PC-3 (cell line): ENCODE results near the gene DSCAM. TPM values are rescaled to one million over a fixed set of nuclear protein-coding genes. Genes with fewer than 3 reads are reported as not detected.

ENCODE experiments used
- ATAC-seq: fragments of 200-7000 bp; cut with Tn5 transposase; 2 replicates; pipeline ENCODE4 v1.9.1; 2020; ENCODE audit warnings: mild to moderate bottlenecking, moderate library complexity
- BruUV-seq: library from RNA; stranded (reverse); fragments of 400-500 nt; replicated peaks from 2 replicates; lab custom pipeline; 2021; lab: Mats Ljungman, UMichigan
- CTCF ChIA-PET: fragments of 300-600 bp; sonication (Branson Sonifier 250); formaldehyde crosslinking; loops from one replicate; lab custom pipeline; 2022; ENCODE audit warnings: antibody characterized with exemption; lab: Charles Lee
- POLR2A ChIA-PET: fragments of 300-600 bp; sonication (Branson Sonifier 250); formaldehyde crosslinking; loops from one replicate; lab custom pipeline; 2022; ENCODE audit warnings: antibody characterized with exemption; ENCODE audit not compliant: unreplicated experiment; lab: Charles Lee
- DNase-seq: peaks from one replicate; pipeline ENCODE4 v3.0.0-alpha.2; 2015
- H2AFZ ChIP-seq: fragments of 300-600 bp; sonication (generic); 2 replicates; pipeline ENCODE4 v1.6.0; 2016; ENCODE audit warnings: antibody characterized with exemption, low read length
- H3F3A ChIP-seq: fragments of 300-600 bp; sonication (generic); one replicate; pipeline ENCODE4 v1.6.0; 2017; ENCODE audit warnings: antibody characterized with exemption, low read length, control low read depth, mild to moderate bottlenecking; ENCODE audit not compliant: unreplicated experiment
- H3K27ac ChIP-seq: fragments of 300-600 bp; sonication (generic); 2 replicates; pipeline ENCODE4 v1.5.1; 2016; ENCODE audit warnings: mild to moderate bottlenecking, low read length
- H3K27me3 ChIP-seq: fragments of 300-600 bp; sonication (generic); 2 replicates; pipeline ENCODE4 v1.6.1; 2016; ENCODE audit warnings: low read length, mixed read lengths
- H3K36me3 ChIP-seq: fragments of 300-600 bp; sonication (generic); 2 replicates; pipeline ENCODE4 v1.6.1; 2016; ENCODE audit warnings: low read depth, mixed run types, low read length, mixed read lengths
- H3K4me1 ChIP-seq: fragments of 300-600 bp; sonication (generic); 2 replicates; pipeline ENCODE4 v1.5.1; 2016; ENCODE audit warnings: low read length; ENCODE audit not compliant: insufficient read depth
- H3K4me2 ChIP-seq: fragments of 300-600 bp; sonication (generic); 2 replicates; pipeline ENCODE4 v1.6.0; 2016; ENCODE audit warnings: low read length
- H3K4me3 ChIP-seq: fragments of 300-600 bp; sonication (generic); 2 replicates; pipeline ENCODE4 v1.5.1; 2016; ENCODE audit warnings: mild to moderate bottlenecking, low read length, mixed read lengths
- H3K79me2 ChIP-seq: fragments of 300-600 bp; sonication (generic); 2 replicates; pipeline ENCODE4 v1.6.1; 2017; ENCODE audit warnings: low read length, mixed read lengths
- H3K9ac ChIP-seq: fragments of 300-600 bp; sonication (generic); 2 replicates; pipeline ENCODE4 v1.6.0; 2016; ENCODE audit warnings: mild to moderate bottlenecking, low read length
- H3K9me2 ChIP-seq: fragments of 300-600 bp; sonication (generic); replicated peaks from 2 replicates; pipeline ENCODE4 v1.6.1; 2016; ENCODE audit warnings: mixed run types, low read length, mixed read lengths
- H3K9me3 ChIP-seq: fragments of 300-600 bp; sonication (generic); 2 replicates; pipeline ENCODE4 v1.6.1; 2016; ENCODE audit warnings: low read length, mixed read lengths
- H4K20me1 ChIP-seq: fragments of 300-600 bp; sonication (generic); 2 replicates; pipeline ENCODE4 v1.6.1; 2016; ENCODE audit warnings: low read length, mixed read lengths
- EZH2 ChIP-seq: fragments of 300-600 bp; sonication (generic); IDR thresholded peaks from one replicate; pipeline ENCODE4 v1.6.1; 2017; ENCODE audit warnings: antibody characterized with exemption, mild to moderate bottlenecking, low read length; ENCODE audit not compliant: unreplicated experiment
- EZH2phosphoT487 ChIP-seq: fragments of 300-600 bp; sonication (generic); IDR thresholded peaks from 2 replicates; pipeline ENCODE4 v1.6.1; 2018; ENCODE audit warnings: mild to moderate bottlenecking, antibody characterized with exemption, low read length, borderline replicate concordance
- intact Hi-C: fragments of 100-400 bp; cut with micrococcal nuclease; formaldehyde crosslinking; loops from 2 replicates; pipeline ENCODE4 v1.9.0; 2023
- total RNA-seq: library from RNA; depleted of rRNA; stranded (reverse); fragments of >200 nt; gene quantifications from 2 replicates; pipeline ENCODE4 v1.2.3, GENCODE V29; 2014
- TF ChIP-seq, protein P1 (sequence below): fragments of 300-600 bp; sonication (generic); conservative IDR thresholded peaks from 2 replicates; pipeline ENCODE4 v1.5.1; 2017; ENCODE audit warnings: antibody characterized with exemption, low read depth, mild to moderate bottlenecking, low read length

Gene DSCAM
- total RNA-seq, 1 experiment from 2014 or later = not detected

DNA sequence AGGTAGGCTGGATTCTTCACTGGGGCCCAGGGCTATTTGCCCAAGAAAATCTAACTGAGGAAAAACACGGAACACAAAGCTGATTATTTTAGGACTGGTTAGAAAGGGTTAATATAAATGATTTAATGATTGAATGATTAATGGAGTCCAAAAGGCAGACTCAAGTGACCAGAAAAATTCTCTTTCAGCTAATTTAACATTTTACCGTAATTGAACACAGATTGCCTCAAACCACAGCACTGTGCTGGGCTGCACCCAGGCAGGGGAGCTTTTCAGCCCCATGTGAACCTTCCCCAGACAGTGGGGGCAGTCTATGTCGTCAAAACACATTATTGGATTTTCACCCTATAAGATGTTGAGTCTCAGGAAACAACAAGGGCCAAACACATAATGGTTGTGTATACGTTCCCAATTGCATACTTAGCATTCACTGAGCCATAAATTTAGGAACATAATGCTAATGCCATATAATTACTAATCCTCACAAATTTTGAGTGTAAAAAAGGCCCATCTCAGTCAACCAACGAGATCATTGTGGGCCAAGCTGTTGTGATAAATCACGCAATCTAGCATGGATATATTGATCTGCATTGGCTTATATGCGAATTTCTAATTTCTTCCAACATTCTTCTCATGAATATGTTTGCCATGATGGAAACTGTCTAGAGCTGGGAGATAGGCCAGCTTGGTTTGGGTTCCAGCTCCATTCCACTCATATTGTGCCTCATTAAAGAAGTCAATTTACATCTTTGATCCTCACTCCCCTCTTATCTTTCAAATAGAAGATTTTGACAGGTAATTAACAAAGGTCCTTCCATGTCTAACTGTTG lies 27.7 kb downstream of the DSCAM start:
- DNase-seq (no peak), ATAC-seq (no peak)
- no peak for TF ChIP-seq EZH2phosphoT487
- TF ChIP-seq EZH2 = no peak
- TF ChIP-seq, protein P1, sequence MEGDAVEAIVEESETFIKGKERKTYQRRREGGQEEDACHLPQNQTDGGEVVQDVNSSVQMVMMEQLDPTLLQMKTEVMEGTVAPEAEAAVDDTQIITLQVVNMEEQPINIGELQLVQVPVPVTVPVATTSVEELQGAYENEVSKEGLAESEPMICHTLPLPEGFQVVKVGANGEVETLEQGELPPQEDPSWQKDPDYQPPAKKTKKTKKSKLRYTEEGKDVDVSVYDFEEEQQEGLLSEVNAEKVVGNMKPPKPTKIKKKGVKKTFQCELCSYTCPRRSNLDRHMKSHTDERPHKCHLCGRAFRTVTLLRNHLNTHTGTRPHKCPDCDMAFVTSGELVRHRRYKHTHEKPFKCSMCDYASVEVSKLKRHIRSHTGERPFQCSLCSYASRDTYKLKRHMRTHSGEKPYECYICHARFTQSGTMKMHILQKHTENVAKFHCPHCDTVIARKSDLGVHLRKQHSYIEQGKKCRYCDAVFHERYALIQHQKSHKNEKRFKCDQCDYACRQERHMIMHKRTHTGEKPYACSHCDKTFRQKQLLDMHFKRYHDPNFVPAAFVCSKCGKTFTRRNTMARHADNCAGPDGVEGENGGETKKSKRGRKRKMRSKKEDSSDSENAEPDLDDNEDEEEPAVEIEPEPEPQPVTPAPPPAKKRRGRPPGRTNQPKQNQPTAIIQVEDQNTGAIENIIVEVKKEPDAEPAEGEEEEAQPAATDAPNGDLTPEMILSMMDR = no peak
- Histone ChIP-seq H3K4me1 (no peaks in the 10 kb centered on the region), H3F3A (no peaks in the 10 kb centered on the region), H2AFZ (no peak overlapping the region), H4K20me1 (no peaks in the 10 kb centered on the region), H3K9me2 (no peaks in the 10 kb centered on the region), H3K36me3 (no peaks in the 10 kb centered on the region), H3K27ac (no peak overlapping the region), H3K9ac (no peak overlapping the region), H3K9me3 (peaks cover 9% of the 10 kb centered on the region; the same call in 1 of the 2 replicates), H3K79me2 (no peaks in the 10 kb centered on the region), H3K4me3 (no peak overlapping the region), H3K27me3 (no peaks in the 10 kb centered on the region), H3K4me2 (no peak overlapping the region)
- ChIA-PET CTCF (interaction anchor here (0.7 kb wide), 1 partner anchor 9 kb away, joined by 4 read pairs; no protein-coding TSS in a partner anchor), POLR2A (no interaction called here)
- BruUV-seq = no TSS peak
- intact Hi-C loops = no loop called here

DNA sequence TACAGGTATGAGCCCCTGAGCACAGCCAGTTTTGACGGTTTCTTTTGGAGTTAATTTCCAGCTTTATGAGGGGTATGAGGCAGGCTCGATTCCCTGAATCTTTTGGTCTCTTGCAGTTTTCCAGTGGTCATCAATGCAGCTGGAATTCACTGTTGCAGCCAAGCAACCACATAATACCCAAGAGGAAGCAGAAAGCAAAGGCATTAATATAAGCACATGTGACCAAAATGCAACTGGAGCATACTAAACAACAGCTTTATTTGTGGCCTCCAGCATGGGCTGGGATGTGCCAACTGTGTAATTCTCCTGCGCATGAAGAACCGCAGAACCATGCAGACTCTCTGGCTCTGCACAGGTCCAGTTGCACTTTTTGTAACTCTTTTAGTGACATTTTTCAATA lies 33.0 kb downstream of the DSCAM start:
- no peaks in the 10 kb centered on the region for H3K36me3 ChIP-seq
- no peak overlapping the region for H3K27ac ChIP-seq
- H3K9me3 ChIP-seq = peaks cover 11% of the 10 kb centered on the region; the same call in 1 of the 2 replicates
- ATAC-seq (no peak), DNase-seq (no peak)
- no peak overlapping the region for H2AFZ ChIP-seq
- no peaks in the 10 kb centered on the region for H4K20me1 ChIP-seq
- POLR2A ChIA-PET = no interaction called here
- intact Hi-C loops = no loop called here
- no peak overlapping the region for H3K4me2 ChIP-seq
- CTCF ChIA-PET = no interaction called here
- no peaks in the 10 kb centered on the region for H3K27me3 ChIP-seq
- no peak for TF ChIP-seq EZH2
- no peak for TF ChIP-seq EZH2phosphoT487
- TF ChIP-seq, protein P1 = no peak
- H3K9ac ChIP-seq = no peak overlapping the region
- H3F3A ChIP-seq = no peaks in the 10 kb centered on the region
- no TSS peak for BruUV-seq
- no peaks in the 10 kb centered on the region for H3K4me1 ChIP-seq
- no peaks in the 10 kb centered on the region for H3K79me2 ChIP-seq
- no peaks in the 10 kb centered on the region for H3K9me2 ChIP-seq
- no peak overlapping the region for H3K4me3 ChIP-seq

DNA sequence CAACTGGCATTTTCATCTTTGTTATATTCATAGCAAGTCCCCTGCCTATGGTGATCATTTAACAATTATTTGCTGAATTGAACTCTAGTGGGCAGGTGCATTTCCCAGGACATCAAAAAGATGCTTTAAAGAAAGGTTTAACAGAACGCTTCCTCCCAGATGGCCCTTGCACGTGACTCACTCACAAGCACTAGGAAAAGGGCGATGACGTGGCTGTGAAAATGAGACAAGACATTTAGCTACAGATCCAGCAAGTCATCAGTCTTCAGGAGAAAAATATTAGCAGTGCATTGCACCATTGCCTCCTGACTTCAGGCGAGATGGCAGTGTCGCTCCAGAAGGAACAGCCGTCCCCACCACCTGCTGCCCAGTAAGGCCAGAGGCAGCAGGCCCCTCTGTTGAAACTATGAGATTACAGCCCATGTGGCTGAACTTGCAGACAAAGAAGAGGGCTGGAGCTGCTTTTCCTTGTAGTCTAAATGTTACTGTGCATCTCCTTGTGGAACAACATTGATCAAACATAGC lies 37.2 kb downstream of the DSCAM start:
- H3K4me3 ChIP-seq = no peak overlapping the region
- intact Hi-C loops = no loop called here
- no peak overlapping the region for H2AFZ ChIP-seq
- ATAC-seq (no peak), DNase-seq (no peak)
- no peak overlapping the region for H3K27ac ChIP-seq
- H3K4me2 ChIP-seq = no peak overlapping the region
- H3K9ac ChIP-seq = no peak overlapping the region
- no peaks in the 10 kb centered on the region for H3F3A ChIP-seq
- POLR2A ChIA-PET = no interaction called here
- BruUV-seq = no TSS peak
- H3K79me2 ChIP-seq = no peaks in the 10 kb centered on the region
- no peaks in the 10 kb centered on the region for H3K36me3 ChIP-seq
- no peaks in the 10 kb centered on the region for H3K4me1 ChIP-seq
- CTCF ChIA-PET = no interaction called here
- H3K9me2 ChIP-seq = no peaks in the 10 kb centered on the region
- no peaks in the 10 kb centered on the region for H3K27me3 ChIP-seq
- H4K20me1 ChIP-seq = no peaks in the 10 kb centered on the region
- TF ChIP-seq, protein P1 = no peak
- no peak for TF ChIP-seq EZH2phosphoT487
- TF ChIP-seq EZH2 = no peak
- peaks cover 11% of the 10 kb centered on the region for H3K9me3 ChIP-seq
